Endothelial cell of umbilical vein (primary cell): ENCODE data around the gene ATPAF1. TPM values are rescaled to one million over a fixed set of nuclear protein-coding genes. Genes with fewer than 3 reads are reported as not detected.

Experiments
- BruUV-seq: library from RNA; stranded (reverse); fragments of 400-500 nt; replicated peaks from 2 replicates; lab custom pipeline; 2021; lab: Mats Ljungman, UMichigan
- CTCF ChIA-PET: fragments of 300-600, 350-600 bp; sonication (Branson Sonifier 250); formaldehyde crosslinking; loops from one replicate; lab custom pipeline; 2021; ENCODE audit warnings: antibody characterized with exemption, inconsistent platforms; lab: Charles Lee
- POLR2A ChIA-PET: fragments of 300-600, 350-600 bp; sonication (Branson Sonifier 250); formaldehyde crosslinking; loops from one replicate; lab custom pipeline; 2021; ENCODE audit warnings: antibody characterized with exemption, inconsistent platforms; lab: Charles Lee
- DNase-seq: peaks from one replicate; pipeline ENCODE4 v3.0.0-alpha.2; 2011; ENCODE audit warnings: low read depth, low spot score
- FAIRE-seq: peaks from 2 replicates; lab custom pipeline; 2011; peaks lifted over from hg19 to GRCh38; lab: Jason Lieb, UNC
- H2AFZ ChIP-seq: 2 replicates; pipeline ENCODE4 v1.6.0; 2012; ENCODE audit warnings: low read depth, low read length, control low read depth, inconsistent platforms
- H3K27ac ChIP-seq: 2 replicates; pipeline ENCODE4 v1.5.1; 2011; ENCODE audit warnings: low read depth, mild to moderate bottlenecking, control low read depth, low read length, moderate library complexity; ENCODE audit not compliant: insufficient read depth
- H3K27me3 ChIP-seq, 2 experiments: 2 replicates each; pipeline versions ENCODE4 v1.6.0 to v1.6.1; 2011; ENCODE audit warnings: low read length in 2 of 2, mixed read lengths in 1 of 2; ENCODE audit not compliant: control insufficient read depth in 2 of 2, insufficient read depth in 2 of 2
- H3K36me3 ChIP-seq, 2 experiments: 2 replicates in 1 of 2; 3 replicates in 1 of 2; pipeline ENCODE4 v1.5.1; 2011; ENCODE audit warnings: low read length in 2 of 2, mild to moderate bottlenecking in 1 of 2, moderate library complexity in 1 of 2; ENCODE audit not compliant: control insufficient read depth in 2 of 2, insufficient read depth in 2 of 2; ENCODE audit errors: extremely low read depth in 1 of 2
- H3K4me1 ChIP-seq: 3 replicates; pipeline ENCODE4 v1.5.1; 2011; ENCODE audit warnings: mild to moderate bottlenecking, low read length; ENCODE audit not compliant: control insufficient read depth, insufficient read depth; ENCODE audit errors: extremely low read depth
- H3K4me2 ChIP-seq: 2 replicates; pipeline ENCODE4 v1.6.1; 2011; ENCODE audit warnings: low read length, control low read depth, mixed read lengths; ENCODE audit not compliant: insufficient read depth
- H3K4me3 ChIP-seq, 3 experiments: fragments of 200-600 bp in 1 of 3; sonication (generic), shearing (Covaris generic) in 1 of 3; replicated peaks in 1 of 3; 2 replicates each; pipeline ENCODE4 v1.5.1; 2011 to 2016; ENCODE audit warnings: control low read depth in 3 of 3, low read length in 3 of 3, mild to moderate bottlenecking in 2 of 3, inconsistent platforms in 1 of 3, low read depth in 1 of 3, moderate library complexity in 1 of 3; ENCODE audit not compliant: insufficient read depth in 1 of 3
- H3K79me2 ChIP-seq: 2 replicates; pipeline ENCODE4 v1.6.0; 2012; ENCODE audit warnings: low read length, inconsistent platforms; ENCODE audit not compliant: control insufficient read depth, insufficient read depth
- H3K9ac ChIP-seq: replicated peaks from 2 replicates; pipeline ENCODE3; 2011; ENCODE audit warnings: low read length, control low read depth; ENCODE audit not compliant: insufficient read depth; ENCODE audit errors: extremely low read depth
- H3K9me1 ChIP-seq: replicated peaks from 3 replicates; pipeline ENCODE4 v1.6.0; 2011; ENCODE audit warnings: mild to moderate bottlenecking, low read length; ENCODE audit not compliant: control insufficient read depth, insufficient read depth; ENCODE audit errors: extremely low read depth
- H3K9me3 ChIP-seq: replicated peaks from 2 replicates; pipeline ENCODE4 v1.5.1; 2012; ENCODE audit warnings: low read length, inconsistent platforms; ENCODE audit not compliant: control insufficient read depth, insufficient read depth
- H4K20me1 ChIP-seq: replicated peaks from 2 replicates; pipeline ENCODE3; 2011; ENCODE audit warnings: mild to moderate bottlenecking, low read length; ENCODE audit not compliant: control insufficient read depth, insufficient read depth; ENCODE audit errors: extremely low read depth
- CTCF ChIP-seq, 2 donors: IDR thresholded peaks; 1 replicate in 1 of 2; 2 replicates in 1 of 2; pipeline ENCODE4 v1.5.1; 2011; ENCODE audit warnings: low read length in 2 of 2, mild to moderate bottlenecking in 2 of 2, moderate library complexity in 2 of 2, control low read depth in 1 of 2, inconsistent platforms in 1 of 2, low read depth in 1 of 2; ENCODE audit not compliant: insufficient read depth in 1 of 2; ENCODE audit errors: extremely low read depth in 1 of 2
- EZH2 ChIP-seq: IDR thresholded peaks from 2 replicates; pipeline ENCODE4 v1.6.1; 2012; ENCODE audit warnings: borderline replicate concordance, low read depth, mild to moderate bottlenecking, moderate library complexity, low read length, inconsistent platforms; ENCODE audit not compliant: severe bottlenecking
- JUN ChIP-seq: IDR thresholded peaks from 2 replicates; pipeline ENCODE4 v1.6.1; 2011; ENCODE audit warnings: borderline replicate concordance, low read depth; ENCODE audit not compliant: insufficient read length, insufficient read depth
- MYC ChIP-seq: IDR thresholded peaks from one replicate; pipeline ENCODE4 v1.6.1; 2011; ENCODE audit warnings: mild to moderate bottlenecking, low read depth, low read length
- POLR2A ChIP-seq: IDR thresholded peaks from 2 replicates; pipeline ENCODE4 v1.6.1; 2012; ENCODE audit warnings: low read depth, mild to moderate bottlenecking, control low read depth, low read length
- POLR2AphosphoS5 ChIP-seq: IDR thresholded peaks from 2 replicates; pipeline ENCODE4 v1.6.1; 2012; ENCODE audit warnings: low read depth, mild to moderate bottlenecking, control low read depth, low read length, moderate library complexity; ENCODE audit not compliant: insufficient read depth
- dilution Hi-C: fragments of 300-500 bp; cut with MboI; formaldehyde crosslinking; loops from one replicate; pipeline ENCODE4 v1.15.0; 2019; ENCODE audit warnings: low sequenced_read_pairs; ENCODE audit not compliant: extremely low pct_ligation_motif_present
- intact Hi-C: fragments of 100-400 bp; cut with micrococcal nuclease; formaldehyde crosslinking; loops from one replicate; pipeline ENCODE4 v1.10.0; 2022
- polyA plus RNA-seq, 4 experiments: library from polyadenylated mRNA; depleted of rRNA in 3 of 4; stranded (reverse) in 3 of 4; unstranded in 1 of 4; fragments of >200 nt; gene quantifications; 2 replicates each; pipeline versions ENCODE4 v1.2.1 to v1.2.3, GENCODE V29; 2011 to 2012; ENCODE audit warnings: missing spikeins in 1 of 4
- total RNA-seq: library from RNA; stranded (reverse); gene quantifications from 2 replicates; pipeline ENCODE4 v1.2.3, GENCODE V29; 2021

Gene ATPAF1
- total and polyA plus RNA-seq, 2 donors (not counting 3 experiments of a cell fraction or from before 2014, with no cell fraction given): 28.3 to 29.6 TPM

DNA sequence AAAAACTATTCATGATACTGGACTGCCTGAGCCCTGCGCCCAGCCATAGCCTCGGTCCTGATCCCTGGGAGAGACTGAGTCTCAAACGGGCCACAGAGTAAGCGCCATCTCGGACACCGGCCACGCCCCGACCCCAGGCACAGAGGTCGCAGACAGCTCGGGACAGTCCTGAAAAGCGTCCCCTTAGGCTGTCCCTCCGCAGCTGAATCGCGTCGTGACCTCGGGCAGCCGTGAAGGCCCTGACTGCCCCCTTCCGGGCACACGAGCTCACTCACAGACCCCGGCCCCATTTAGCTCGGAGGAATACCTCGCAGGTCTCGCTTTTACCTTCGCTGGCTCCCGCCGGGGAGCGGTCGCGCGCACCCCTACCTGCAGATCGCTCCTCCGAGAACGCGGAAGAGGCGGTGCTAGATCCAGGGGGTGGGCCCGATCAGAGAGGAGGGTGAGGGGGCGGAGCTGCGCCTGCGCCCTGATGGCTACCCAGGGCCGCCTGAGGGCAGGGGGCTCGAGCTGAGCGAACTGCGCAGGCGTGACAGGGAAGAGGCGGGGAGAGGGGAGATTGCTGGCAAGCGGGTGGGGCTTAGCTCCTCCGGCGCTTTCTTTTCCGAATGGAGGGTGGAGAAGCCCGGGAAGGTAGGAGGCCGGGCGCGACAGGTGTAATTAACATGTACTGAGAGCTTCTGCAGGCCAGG lies 64.2 kb downstream of the ATPAF1 start, which contains the start of gene MKNK1:
Gene MKNK1, minus strand, starts transcription at position 411 of the 692 bp plus-strand sequence. CDS start 20,941 bp downstream, outside the sequence.
- dilution Hi-C loops: no loop called here
- Histone ChIP-seq H4K20me1 (no peaks in the 10 kb centered on the region), H3K4me3 (peak within 1 kb of the TSS; percentile 67 to 75 (median 69)), H3K27me3 (no peaks in the 10 kb centered on the region), H3K9ac (peak within 1 kb of the TSS; percentile 76), H3K79me2 (no peaks in the 10 kb centered on the region), H3K27ac (peak within 1 kb of the TSS; percentile 19), H3K9me3 (no peaks in the 10 kb centered on the region), H3K4me2 (peak within 1 kb of the TSS; percentile 85), H3K9me1 (no peaks in the 10 kb centered on the region), H2AFZ (peak within 1 kb of the TSS; percentile 97), H3K4me1 (peaks cover 13% of the 10 kb centered on the region), H3K36me3 (peaks cover 0 to 5% of the 10 kb centered on the region in 2 experiments)
- POLR2A ChIA-PET: interaction anchor here (0.6 to 1.8 kb wide), 3 partner anchors 10 to 622 kb away, joined by 3 to 8 read pairs (median 5); partner anchors contain the start of gene MOB3C
- no peak for TF ChIP-seq JUN
- TF ChIP-seq CTCF (IDR thresholded peaks at IDR 0.05; ENCODE audit: extremely low read depth in 1 of 2, insufficient read depth in 1 of 2, low read depth in 1 of 2, low read length in 2 of 2): peak in 1 of 2 donors; percentile 19
- TF ChIP-seq POLR2A: peak; percentile 71
- TF ChIP-seq POLR2AphosphoS5: peak; percentile 85
- TF ChIP-seq EZH2: no peak
- no peak for TF ChIP-seq MYC
- peak; percentile 98 for DNase-seq
- CTCF ChIA-PET: interaction anchor here (0.7 to 2.9 kb wide), 14 partner anchors 8 to 575 kb away, joined by 3 to 13 read pairs (median 4); partner anchors contain the start of genes ATPAF1 and MOB3C
- intact Hi-C loops: loop anchor here (1.0 kb wide), 3 partner anchors 12 to 115 kb away; partner anchors contain the start of genes ATPAF1, EFCAB14 and MOB3C
- BruUV-seq: TSS peak; percentile 39
- FAIRE-seq: peak; percentile 75
